HEK293T (cell line): ENCODE data around the gene SYCE3.
A peak's percentile ranks its signal among the peaks of the same experiment; 100 is the strongest.

Source experiments
- CTCF ChIA-PET: fragments of 350-600 bp; formaldehyde crosslinking; extraction: SDS; loops from one replicate; lab custom pipeline; 2021; ENCODE audit warnings: antibody characterized with exemption, inconsistent platforms; lab: Yijun Ruan, JAX
- POLR2A ChIA-PET: fragments of 350-600 bp; formaldehyde crosslinking; extraction: SDS; loops from one replicate; lab custom pipeline; 2020; ENCODE audit warnings: antibody characterized with exemption, inconsistent platforms; lab: Yijun Ruan, JAX
- DNase-seq: peaks from one replicate; pipeline ENCODE4 v3.0.0; 2012; ENCODE audit warnings: mixed read lengths; ENCODE audit errors: extremely low spot score
- ARNT ChIP-seq: fragments of 450-650 bp; IDR thresholded peaks from 2 replicates; pipeline ENCODE4 v1.6.1; 2017; ENCODE audit warnings: mild to moderate bottlenecking
- BHLHE40 ChIP-seq: fragments of 450-650 bp; IDR thresholded peaks from 2 replicates; pipeline ENCODE4 v1.6.1; 2016; ENCODE audit warnings: mild to moderate bottlenecking, moderate library complexity, borderline replicate concordance
- CTBP1 ChIP-seq: fragments of 450-650 bp; IDR thresholded peaks from 2 replicates; pipeline ENCODE4 v1.6.1; 2016; ENCODE audit warnings: borderline replicate concordance
- ELF4 ChIP-seq: fragments of 450-650 bp; IDR thresholded peaks from 2 replicates; pipeline ENCODE4 v1.6.1; 2017; ENCODE audit warnings: antibody characterized with exemption
- FOXA1 ChIP-seq: fragments of 450-650 bp; IDR thresholded peaks from 2 replicates; pipeline ENCODE4 v1.6.1; 2016; ENCODE audit warnings: mild to moderate bottlenecking
- FOXK2 ChIP-seq: fragments of 450-650 bp; IDR thresholded peaks from 2 replicates; pipeline ENCODE4 v1.6.1; 2016; ENCODE audit warnings: mild to moderate bottlenecking
- FOXM1 ChIP-seq: fragments of 450-650 bp; IDR thresholded peaks from 2 replicates; pipeline ENCODE4 v1.6.1; 2017; ENCODE audit warnings: mild to moderate bottlenecking, borderline replicate concordance
- HDGF ChIP-seq: fragments of 450-650 bp; IDR thresholded peaks from 2 replicates; pipeline ENCODE4 v1.6.1; 2017; ENCODE audit warnings: antibody characterized with exemption, borderline replicate concordance
- L3MBTL2 ChIP-seq: fragments of 450-650 bp; conservative IDR thresholded peaks from 2 replicates; pipeline ENCODE4 v1.6.1; 2016; ENCODE audit warnings: mild to moderate bottlenecking
- LEF1 ChIP-seq: fragments of 450-650 bp; IDR thresholded peaks from 2 replicates; pipeline ENCODE4 v1.6.1; 2017; ENCODE audit warnings: mild to moderate bottlenecking, borderline replicate concordance
- NFRKB ChIP-seq: fragments of 450-650 bp; IDR thresholded peaks from 2 replicates; pipeline ENCODE4 v1.6.1; 2016; ENCODE audit warnings: mild to moderate bottlenecking, moderate library complexity
- SP1 ChIP-seq: fragments of 450-650 bp; IDR thresholded peaks from 2 replicates; pipeline ENCODE4 v1.6.1; 2017
- SUZ12 ChIP-seq: fragments of 450-650 bp; IDR thresholded peaks from 2 replicates; pipeline ENCODE4 v1.6.1; 2016; ENCODE audit warnings: mild to moderate bottlenecking
- TARDBP ChIP-seq: fragments of 450-650 bp; IDR thresholded peaks from 2 replicates; pipeline ENCODE4 v1.6.1; 2016
- ZNF384 ChIP-seq: fragments of 450-650 bp; IDR thresholded peaks from 2 replicates; pipeline ENCODE4 v1.6.1; 2016
- TF ChIP-seq, protein P1 (sequence below): fragments of 450-650 bp; IDR thresholded peaks from 2 replicates; pipeline ENCODE4 v1.6.1; 2016

SYCE3 gene

DNA sequence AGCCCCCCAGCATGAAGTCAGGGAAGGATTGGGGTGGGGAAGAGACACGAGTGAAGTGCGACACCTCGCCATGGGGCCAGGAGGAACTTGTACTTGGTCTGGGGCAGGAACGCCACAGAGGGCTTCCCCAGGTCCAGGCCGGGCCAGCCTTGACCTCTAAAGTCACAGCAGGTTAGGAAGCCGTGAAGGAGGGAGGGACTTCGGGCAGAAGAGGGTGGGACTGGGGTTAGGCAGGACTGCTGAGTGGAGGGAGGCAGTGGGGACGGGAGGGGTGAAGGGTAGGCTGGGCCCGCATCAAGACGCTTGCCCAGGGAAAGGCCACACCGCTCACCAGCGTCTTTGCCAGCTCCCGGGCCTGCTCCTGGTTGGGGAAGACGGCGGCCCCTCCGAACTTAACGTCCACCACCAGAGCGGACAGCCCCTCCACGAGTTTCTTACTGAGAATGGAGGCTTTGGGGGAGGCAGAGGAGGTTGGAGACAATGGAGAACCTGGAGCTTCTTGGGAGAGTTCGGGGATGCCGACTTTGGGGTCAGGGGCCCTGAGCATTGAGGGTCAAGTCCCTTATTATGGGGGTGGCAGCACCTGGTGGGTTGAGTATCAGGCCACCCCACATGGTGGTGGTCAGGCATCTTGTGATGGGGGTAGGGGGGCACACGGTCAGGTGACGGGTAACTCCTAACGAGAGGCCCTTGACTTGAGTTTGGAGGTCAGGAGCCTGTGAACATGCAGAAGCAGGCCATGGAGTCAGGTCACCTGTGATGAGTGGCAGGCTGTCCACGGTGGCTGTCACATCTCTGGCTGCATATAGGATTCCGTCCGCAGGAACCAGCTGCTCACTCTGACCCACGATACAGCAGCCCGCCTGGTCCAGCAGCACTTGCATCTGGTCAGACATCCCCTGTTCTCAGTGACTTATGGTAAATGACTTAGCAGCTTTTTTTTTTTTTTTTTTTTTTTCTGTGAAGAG is 35.6 kb downstream of the SYCE3 start:
- POLR2A ChIA-PET, result interaction anchor here (2.4 to 7.1 kb wide), 3 partner anchors 18 to 94 kb away, joined by 11 to 193 read pairs (median 59); partner anchors contain the start of genes LMF2, NCAPH2 and SYCE3
- DNase-seq, result no peak
- CTCF ChIA-PET, result interaction anchor here (0.6 kb wide), 2 partner anchors 56 to 193 kb away, joined by 3 read pairs; partner anchors contain the start of gene CHKB
- TF ChIP-seq ZNF384 (no peak), BHLHE40 (no peak), FOXK2 (no peak), NFRKB (no peak), FOXM1 (no peak), LEF1 (no peak), L3MBTL2 (no peak), TARDBP (no peak), FOXA1 (no peak), CTBP1 (no peak), SP1 (no peak), SUZ12 (no peak), HDGF (no peak), ARNT (no peak), ELF4 (no peak)
- TF ChIP-seq, protein P1, sequence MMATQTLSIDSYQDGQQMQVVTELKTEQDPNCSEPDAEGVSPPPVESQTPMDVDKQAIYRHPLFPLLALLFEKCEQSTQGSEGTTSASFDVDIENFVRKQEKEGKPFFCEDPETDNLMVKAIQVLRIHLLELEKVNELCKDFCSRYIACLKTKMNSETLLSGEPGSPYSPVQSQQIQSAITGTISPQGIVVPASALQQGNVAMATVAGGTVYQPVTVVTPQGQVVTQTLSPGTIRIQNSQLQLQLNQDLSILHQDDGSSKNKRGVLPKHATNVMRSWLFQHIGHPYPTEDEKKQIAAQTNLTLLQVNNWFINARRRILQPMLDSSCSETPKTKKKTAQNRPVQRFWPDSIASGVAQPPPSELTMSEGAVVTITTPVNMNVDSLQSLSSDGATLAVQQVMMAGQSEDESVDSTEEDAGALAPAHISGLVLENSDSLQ, result no peak; the same call in 1 of the 2 replicates

DNA sequence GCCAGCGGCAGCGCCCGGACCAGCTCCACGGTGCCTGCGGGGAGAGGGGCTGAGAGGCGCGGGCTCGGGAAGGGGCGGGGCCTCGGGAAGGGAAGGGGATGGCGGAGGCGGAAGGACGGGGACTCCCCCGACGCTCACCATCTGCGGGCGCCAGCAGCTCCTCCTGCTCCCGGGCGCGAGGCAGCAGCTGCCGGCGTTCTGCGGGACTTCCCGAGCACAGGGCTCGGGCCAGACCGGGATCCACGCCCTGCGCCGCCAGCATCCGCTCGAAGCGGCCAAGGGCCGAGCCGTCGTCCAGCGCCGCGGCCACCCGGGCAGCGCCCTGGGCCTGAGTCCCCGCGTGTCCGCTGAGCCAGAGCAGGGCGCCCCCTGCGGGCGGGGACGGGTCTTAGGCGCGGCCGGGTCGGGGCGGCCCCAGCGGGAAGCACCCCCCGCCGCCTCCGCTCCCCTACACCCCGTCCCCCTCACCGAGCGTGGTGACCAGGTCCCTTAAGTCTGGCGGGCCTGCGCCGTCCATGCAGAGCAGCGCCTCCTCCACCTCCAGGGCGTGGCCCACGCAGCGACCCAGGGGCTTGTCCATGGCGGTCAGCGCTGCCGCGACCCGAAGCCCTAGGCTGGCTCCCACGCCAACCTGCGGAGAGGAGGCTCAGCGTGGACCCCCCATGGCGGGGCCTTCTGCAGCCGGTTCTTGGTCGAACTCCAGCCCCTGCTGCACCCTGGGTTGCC is 36.4 kb downstream of the SYCE3 start:
- TF ChIP-seq NFRKB (no peak), TARDBP (peak; percentile 58; the same call in 1 of the 2 replicates), LEF1 (peak; percentile 77; the same call in 1 of the 2 replicates)
- POLR2A ChIA-PET, result interaction anchor here (0.7 to 7.1 kb wide), 45 partner anchors 11 to 282 kb away, joined by 3 to 193 read pairs (median 5); partner anchors contain the start of genes ARSA, CHKB, HDAC10 and KLHDC7B
- CTCF ChIA-PET, result interaction anchor here (0.7 to 2.2 kb wide), 19 partner anchors 9 to 176 kb away, joined by 3 to 11 read pairs (median 6); partner anchors contain the start of genes KLHDC7B, LMF2, NCAPH2 and SYCE3
- DNase-seq, result peak; percentile 72

DNA sequence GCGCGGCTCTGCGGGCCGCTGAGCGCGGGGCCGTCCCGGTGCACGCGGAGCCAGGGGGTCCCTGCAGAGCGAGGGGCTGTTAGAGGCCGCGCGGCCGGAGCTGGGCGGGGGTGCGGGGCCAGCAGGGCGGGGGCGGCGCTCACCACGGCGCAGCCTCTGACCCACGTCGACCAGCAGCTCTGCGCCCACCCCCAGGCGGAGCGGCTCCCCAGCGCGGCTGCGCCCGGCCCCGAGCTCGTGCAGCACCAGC is 36.9 kb downstream of the SYCE3 start:
- POLR2A ChIA-PET, result interaction anchor here (0.7 to 7.1 kb wide), 48 partner anchors 10 to 282 kb away, joined by 3 to 193 read pairs (median 5); partner anchors contain the start of genes ARSA, CHKB, HDAC10 and KLHDC7B

DNA sequence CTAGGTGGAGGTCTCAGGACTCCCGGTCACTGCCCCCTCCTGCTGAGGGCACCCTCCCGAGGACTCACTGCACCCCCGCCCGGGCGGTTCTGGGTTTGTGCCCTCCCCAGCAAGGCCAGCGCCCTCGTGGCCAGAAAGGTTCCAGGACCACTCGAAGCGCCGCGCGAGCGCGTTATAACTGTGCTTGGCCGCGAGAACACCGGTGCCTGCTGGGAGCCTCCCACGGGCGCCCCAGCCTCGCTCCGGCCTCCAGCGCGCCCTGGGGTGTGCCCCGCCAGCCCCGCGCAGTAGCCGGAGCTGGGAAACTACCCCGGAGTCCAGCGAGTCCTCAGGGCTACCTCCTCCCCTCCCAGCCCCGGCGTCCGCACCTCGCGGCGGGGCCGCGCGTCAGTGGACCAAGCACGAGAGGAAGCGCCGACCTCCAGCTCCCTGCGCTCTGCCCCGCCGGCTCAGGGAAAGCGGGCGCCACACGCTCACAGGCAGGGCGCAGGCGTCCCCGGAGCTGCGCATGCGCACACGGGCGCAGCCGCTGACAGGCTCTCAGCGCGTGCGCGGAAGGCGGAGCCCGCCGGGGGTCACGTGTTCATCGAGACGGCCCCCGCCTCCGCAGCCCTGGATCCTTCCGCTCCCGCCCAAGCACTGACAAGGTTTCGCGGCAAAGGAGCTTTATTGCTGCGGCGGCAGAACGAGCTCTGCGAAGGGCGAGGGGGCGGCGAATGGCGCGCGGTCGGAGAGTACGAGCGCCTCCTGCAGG is 37.4 kb downstream of the SYCE3 start, which contains the start of gene SCO2:
Gene SCO2 (minus strand): TSS at position 495 of the 754 bp plus-strand sequence. CDS start 1,187 bp downstream, outside the sequence.
- POLR2A ChIA-PET, result interaction anchor here (0.7 to 7.1 kb wide), 50 partner anchors 10 to 281 kb away, joined by 3 to 193 read pairs (median 5); partner anchors contain the start of genes ARSA, CHKB, HDAC10 and KLHDC7B
- CTCF ChIA-PET, result interaction anchor here (0.6 to 2.2 kb wide), 22 partner anchors 10 to 554 kb away, joined by 3 to 11 read pairs (median 6); partner anchors contain the start of genes KLHDC7B, LMF2, NCAPH2 and SYCE3
- peak; percentile 99 for DNase-seq
- no peak for TF ChIP-seq FOXM1
- TF ChIP-seq L3MBTL2, result peak; percentile 79
- TF ChIP-seq ELF4, result peak; percentile 10; the same call in 1 of the 2 replicates
- TF ChIP-seq LEF1, result no peak; the same call in 1 of the 2 replicates

More for the DNA sequence above, 36.9 kb downstream of the SYCE3 start:
- no peak for DNase-seq
- no peak for TF ChIP-seq L3MBTL2
- no peak for TF ChIP-seq SUZ12
- no peak for TF ChIP-seq ZNF384
- TF ChIP-seq SP1, result no peak
- no peak for TF ChIP-seq NFRKB
- no peak for TF ChIP-seq TARDBP
- no peak for TF ChIP-seq ELF4
- no peak for TF ChIP-seq FOXA1
- TF ChIP-seq FOXM1, result no peak
- TF ChIP-seq FOXK2, result no peak
- TF ChIP-seq, protein P1, result no peak
- no peak for TF ChIP-seq BHLHE40
- no peak for TF ChIP-seq CTBP1
- no peak for TF ChIP-seq HDGF
- TF ChIP-seq LEF1, result no peak
- TF ChIP-seq ARNT, result no peak
- CTCF ChIA-PET, result interaction anchor here (0.7 to 2.2 kb wide), 21 partner anchors 9 to 554 kb away, joined by 3 to 11 read pairs (median 6); partner anchors contain the start of genes KLHDC7B, LMF2, NCAPH2 and SYCE3

DNA sequence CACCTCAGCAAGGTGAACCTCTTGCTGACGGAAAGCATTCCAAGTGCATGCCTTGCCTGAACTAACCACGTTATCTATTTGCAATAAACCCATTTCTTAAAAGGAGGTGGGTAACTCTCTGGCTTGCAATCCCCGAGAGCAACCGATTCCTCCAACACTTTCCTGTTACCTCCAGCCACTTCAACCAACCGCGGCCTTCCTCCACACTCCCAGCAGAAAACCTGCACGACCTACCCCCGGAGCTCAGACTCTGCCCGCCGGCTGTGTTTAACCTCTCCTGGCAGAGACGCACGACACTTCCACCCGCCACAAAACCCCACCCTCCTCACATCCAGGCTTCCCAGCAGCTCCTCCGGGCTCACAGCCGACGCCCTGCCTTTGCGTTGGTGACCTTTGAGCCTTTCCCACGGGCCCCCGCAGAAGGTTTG is 38.0 kb downstream of the SYCE3 start:
- CTCF ChIA-PET, result interaction anchor here (1.5 to 2.2 kb wide), 3 partner anchors 15 to 178 kb away, joined by 6 to 11 read pairs (median 11); partner anchors contain the start of gene KLHDC7B
- DNase-seq, result no peak
- TF ChIP-seq TARDBP (no peak), BHLHE40 (no peak), ARNT (no peak), FOXK2 (no peak), NFRKB (no peak), HDGF (no peak), SUZ12 (no peak), ELF4 (no peak), ZNF384 (no peak)
- POLR2A ChIA-PET, result interaction anchor here (0.6 to 7.1 kb wide), 16 partner anchors 9 to 183 kb away, joined by 3 to 193 read pairs (median 10); partner anchors contain the start of genes CHKB, KLHDC7B, LMF2 and NCAPH2
